ENCODE data around the gene MOK. TPM values are rescaled to one million over a fixed set of nuclear protein-coding genes. Genes with fewer than 3 reads are reported as not detected.
A peak's percentile ranks its signal among the peaks of the same experiment; 100 is the strongest.

The MOK gene
- total and polyA plus RNA-seq, 2 experiments from 2014 or later: 28.1 to 31.7 TPM

- no peak overlapping the region for H3K4me3 ChIP-seq
- H3K27ac ChIP-seq: no peak overlapping the region
- H3K4me1 ChIP-seq (ENCODE audit: low read depth): no peaks in the 10 kb centered on the region
- TF ChIP-seq CTCF (IDR thresholded peaks at IDR 0.05; ENCODE audit: low read depth, low read length): no peak
- no peaks in the 10 kb centered on the region for H3K27me3 ChIP-seq
- peaks cover 7% of the 10 kb centered on the region for H3K36me3 ChIP-seq
- DNase-seq (ENCODE audit: low read depth in 1 of 2, low spot score in 1 of 2): no peak
- no peaks in the 10 kb centered on the region for H3K9me3 ChIP-seq (ENCODE audit: low read depth)
Measured at GRCh38 chr14:102229071-102229738, 75.8 kb downstream of the MOK start.

- Histone ChIP-seq H3K4me1 (ENCODE audit: low read depth) (no peaks in the 10 kb centered on the region), H3K4me3 (no peak overlapping the region), H3K9me3 (ENCODE audit: low read depth) (no peaks in the 10 kb centered on the region), H3K27ac (peak overlapping the region; percentile 36), H3K27me3 (no peaks in the 10 kb centered on the region), H3K36me3 (peaks cover 4% of the 10 kb centered on the region)
- TF ChIP-seq CTCF (IDR thresholded peaks at IDR 0.05; ENCODE audit: low read depth, low read length): no peak
- DNase-seq (ENCODE audit: low read depth in 1 of 2, low spot score in 1 of 2): no peak
Measured at GRCh38 chr14:102227184-102227964, 77.6 kb downstream of the MOK start.

GRCh38 chr14:102226356-102227125 is 78.4 kb downstream of the MOK start:
- H3K27me3 ChIP-seq: no peaks in the 10 kb centered on the region
- H3K4me3 ChIP-seq: no peak overlapping the region
- no peaks in the 10 kb centered on the region for H3K4me1 ChIP-seq (ENCODE audit: low read depth)
- TF ChIP-seq CTCF (IDR thresholded peaks at IDR 0.05; ENCODE audit: low read depth, low read length): no peak
- H3K27ac ChIP-seq: peak overlapping the region; percentile 36
- H3K36me3 ChIP-seq: peaks cover 2% of the 10 kb centered on the region
- no peaks in the 10 kb centered on the region for H3K9me3 ChIP-seq (ENCODE audit: low read depth)
- DNase-seq (ENCODE audit: low read depth in 1 of 2, low spot score in 1 of 2): no peak

DNA sequence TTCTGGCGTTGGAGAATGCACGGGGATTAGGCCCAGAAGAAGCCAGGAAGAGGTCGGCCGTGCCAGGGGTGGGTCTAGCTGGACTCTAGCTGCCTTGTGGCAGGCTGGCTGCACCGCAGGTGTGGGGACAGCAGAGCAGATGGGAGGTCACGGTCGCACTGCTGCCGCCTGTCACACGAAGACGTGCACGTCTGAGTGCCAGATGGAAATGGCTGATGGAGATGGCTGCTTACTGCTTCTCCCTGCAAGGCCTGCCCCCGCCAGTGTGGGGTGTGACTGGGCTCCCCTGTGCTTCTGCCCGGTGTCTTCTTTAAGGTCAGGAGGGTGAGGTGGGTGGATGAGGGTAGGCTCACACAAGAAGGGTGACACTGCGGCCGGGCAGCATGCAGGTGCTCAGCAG is 79.0 kb downstream of the MOK start:
- DNase-seq (ENCODE audit: low read depth in 1 of 2, low spot score in 1 of 2): no peak
- Histone ChIP-seq H3K27ac (no peak overlapping the region), H3K36me3 (peaks cover 2% of the 10 kb centered on the region), H3K27me3 (no peaks in the 10 kb centered on the region), H3K4me3 (no peak overlapping the region), H3K4me1 (ENCODE audit: low read depth) (no peaks in the 10 kb centered on the region), H3K9me3 (ENCODE audit: low read depth) (no peaks in the 10 kb centered on the region)
- TF ChIP-seq CTCF (IDR thresholded peaks at IDR 0.05; ENCODE audit: low read depth, low read length): no peak

GRCh38 chr14:102225386-102225785 is 79.6 kb downstream of the MOK start:
- H3K4me1 ChIP-seq (ENCODE audit: low read depth): no peaks in the 10 kb centered on the region
- H3K27me3 ChIP-seq: no peaks in the 10 kb centered on the region
- H3K36me3 ChIP-seq: peaks cover 2% of the 10 kb centered on the region
- no peak for TF ChIP-seq CTCF (IDR thresholded peaks at IDR 0.05; ENCODE audit: low read depth, low read length)
- H3K9me3 ChIP-seq (ENCODE audit: low read depth): no peaks in the 10 kb centered on the region
- no peak overlapping the region for H3K27ac ChIP-seq
- no peak overlapping the region for H3K4me3 ChIP-seq
- DNase-seq (ENCODE audit: low read depth in 1 of 2, low spot score in 1 of 2): no peak

Measured in cardiac muscle cell (in vitro differentiated cells and primary cell).